K562 (cell line): ENCODE measurements around the gene ALG12.

ENCODE experiments used
- POLR2AphosphoS5 ChIP-seq: IDR thresholded peaks from 2 replicates; pipeline ENCODE4 v1.6.1; 2011; ENCODE audit warnings: mild to moderate bottlenecking, low read depth, low read length, moderate library complexity; ENCODE audit not compliant: control insufficient read depth, insufficient read depth
- ZBTB40 ChIP-seq, 2 experiments: fragments of 450-650 bp in 1 of 2; sonication (generic) in 1 of 2; formaldehyde crosslinking in 1 of 2; IDR thresholded peaks; 2 replicates each; pipeline versions ENCODE4 v1.7.1 to v1.9.0; 2016 to 2022; ENCODE audit warnings: inconsistent platforms in 1 of 2, mild to moderate bottlenecking in 1 of 2, missing genetic modification reagents in 1 of 2
- ZKSCAN1 ChIP-seq: fragments of 150-350 bp; IDR thresholded peaks from 2 replicates; pipeline ENCODE4 v1.6.1; 2016; ENCODE audit warnings: low read depth, low read length
- TF ChIP-seq, protein P1 (sequence below): sonication (generic); formaldehyde crosslinking; IDR thresholded peaks from 2 replicates; pipeline ENCODE4 v1.9.0; 2022; ENCODE audit warnings: mild to moderate bottlenecking, missing genetic modification reagents

GRCh38 chr22:49918911-49919881 lies 958 bp upstream of the ALG12 start:
- TF ChIP-seq ZBTB40 (IDR thresholded peaks at IDR 0.05), result 0 out of 2 replicates have a peak, but pooled peaks have one; percentile 17
- TF ChIP-seq ZBTB40 (CRISPR knock-in tag; IDR thresholded peaks at IDR 0.05), result no peak
- no peak for TF ChIP-seq ZKSCAN1
- no peak for TF ChIP-seq POLR2AphosphoS5
- TF ChIP-seq, protein P1, sequence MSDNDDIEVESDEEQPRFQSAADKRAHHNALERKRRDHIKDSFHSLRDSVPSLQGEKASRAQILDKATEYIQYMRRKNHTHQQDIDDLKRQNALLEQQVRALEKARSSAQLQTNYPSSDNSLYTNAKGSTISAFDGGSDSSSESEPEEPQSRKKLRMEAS, result no peak
